K562 (cell line): Measurements from ENCODE around the gene RSAD1. TPM values are rescaled to one million over a fixed set of nuclear protein-coding genes. Genes with fewer than 3 reads are reported as not detected.
A peak's percentile ranks its signal among the peaks of the same experiment; 100 is the strongest.

ENCODE experiments used
- BACH1 ChIP-seq: fragments of 200-800 bp; sonication (Bioruptor generic); IDR thresholded peaks from 2 replicates; pipeline ENCODE4 v1.6.1; 2016; ENCODE audit warnings: missing genetic modification characterization, missing compliant biosample characterization
- BCOR ChIP-seq: fragments of 450-650 bp; IDR thresholded peaks from 2 replicates; pipeline ENCODE4 v1.6.1; 2016
- MTA3 ChIP-seq: fragments of 450-650 bp; formaldehyde crosslinking; IDR thresholded peaks from 2 replicates; pipeline ENCODE4 v1.6.1; 2017; ENCODE audit warnings: mild to moderate bottlenecking, borderline replicate concordance
- NUFIP1 ChIP-seq: fragments of 450-650 bp; IDR thresholded peaks from 2 replicates; pipeline ENCODE4 v1.6.1; 2018; ENCODE audit not compliant: partially characterized antibody
- RB1 ChIP-seq: fragments of 450-650 bp; IDR thresholded peaks from 2 replicates; pipeline ENCODE4 v1.6.1; 2017; ENCODE audit warnings: low read depth, mild to moderate bottlenecking
- RBM25 ChIP-seq: fragments of 200-400 bp; formaldehyde crosslinking; IDR thresholded peaks from 2 replicates; pipeline ENCODE4 v1.6.1; 2018; ENCODE audit warnings: low read length, low read depth, moderate library complexity; ENCODE audit not compliant: severe bottlenecking
- SPI1 ChIP-seq: IDR thresholded peaks from 2 replicates; pipeline ENCODE4 v1.6.1; 2011; ENCODE audit warnings: low read depth, low read length, control low read depth, borderline replicate concordance
- TFAM ChIP-seq: fragments of 250-450 bp; sonication (Bioruptor Pico); conservative IDR thresholded peaks from 2 replicates; pipeline ENCODE4 v1.5.0; 2021; ENCODE audit warnings: mild to moderate bottlenecking, moderate library complexity
- ZNF143 ChIP-seq: sonication (generic); formaldehyde crosslinking; IDR thresholded peaks from 2 replicates; pipeline ENCODE4 v1.9.0; 2022; ENCODE audit warnings: mild to moderate bottlenecking, missing genetic modification reagents
- ZNF232 ChIP-seq: sonication (generic); formaldehyde crosslinking; IDR thresholded peaks from 2 replicates; pipeline ENCODE4 v1.8.0; 2022; ENCODE audit warnings: mild to moderate bottlenecking, missing genetic modification reagents
- ZNF263 ChIP-seq: sonication (generic); formaldehyde crosslinking; IDR thresholded peaks from 2 replicates; pipeline ENCODE4 v1.8.0; 2022; ENCODE audit warnings: mild to moderate bottlenecking, missing genetic modification reagents, borderline replicate concordance
- ZNF75A ChIP-seq: fragments of 450-650 bp; formaldehyde crosslinking; IDR thresholded peaks from 2 replicates; pipeline ENCODE4 v1.4.0; 2020; ENCODE audit warnings: mild to moderate bottlenecking
- polyA plus RNA-seq, 8 experiments: library from polyadenylated mRNA; depleted of rRNA in 4 of 8; stranded (reverse) in 5 of 8; unstranded in 3 of 8; fragments of >200 nt; fragmentation: Nextera tagmentation in 2 of 8; fragmentation: Illumina TruSeq in 1 of 8; extraction: Ambion mirVana in 2 of 8; extraction: Trizol in 1 of 8; gene quantifications; 2 replicates each; pipeline versions ENCODE4 v1.2.1 to v1.2.3, GENCODE V29; 2011 to 2014; ENCODE audit warnings: inconsistent platforms in 1 of 8, missing spikeins in 1 of 8
- total RNA-seq, 7 experiments: library from RNA; depleted of rRNA in 6 of 7; stranded (reverse); fragments of >200 nt in 6 of 7; fragmentation: Illumina TruSeq in 2 of 7; extraction: Trizol in 2 of 7; gene quantifications; 2 replicates each; pipeline versions ENCODE4 v1.2.1 to v1.2.3, GENCODE V29; 2011 to 2021; ENCODE audit warnings: low replicate concordance in 1 of 7
- TF ChIP-seq, protein P1 (sequence below): fragments of 250-450 bp; sonication (Bioruptor Pico); IDR thresholded peaks from 2 replicates; pipeline ENCODE4 v1.4.0; 2020; ENCODE audit warnings: mild to moderate bottlenecking, moderate library complexity, borderline replicate concordance
- TF ChIP-seq, protein P2 (sequence below): fragments of 250-450 bp; sonication (Bioruptor Pico); IDR thresholded peaks from 2 replicates; pipeline ENCODE4 v1.4.0; 2020; ENCODE audit warnings: mild to moderate bottlenecking, moderate library complexity
- TF ChIP-seq, protein P3 (sequence below): fragments of 250-450 bp; sonication (Bioruptor Pico); IDR thresholded peaks from 2 replicates; pipeline ENCODE4 v1.8.0; 2022; ENCODE audit warnings: moderate library complexity, mild to moderate bottlenecking, inconsistent platforms
- TF ChIP-seq, protein P4 (sequence below): fragments of 250-450 bp; sonication (Bioruptor Pico); IDR thresholded peaks from 2 replicates; pipeline ENCODE4 v1.4.0; 2020; ENCODE audit warnings: mild to moderate bottlenecking, moderate library complexity
- TF ChIP-seq, protein P5 (sequence below): fragments of 250-450 bp; sonication (Bioruptor Pico); IDR thresholded peaks from 2 replicates; pipeline ENCODE4 v1.9.0; 2021; ENCODE audit warnings: mild to moderate bottlenecking
- TF ChIP-seq, protein P6 (sequence below): fragments of 450-650 bp; conservative IDR thresholded peaks from 2 replicates; pipeline ENCODE4 v1.6.1; 2016; ENCODE audit warnings: missing genetic modification characterization, low read depth, mild to moderate bottlenecking, missing compliant biosample characterization, moderate library complexity

The RSAD1 gene
- total and polyA plus RNA-seq, 9 of the 15 experiments (the other 6 are each of a cell fraction or from before 2014, with no cell fraction given): 4.5 to 42.5 (median 26.8) TPM

DNA sequence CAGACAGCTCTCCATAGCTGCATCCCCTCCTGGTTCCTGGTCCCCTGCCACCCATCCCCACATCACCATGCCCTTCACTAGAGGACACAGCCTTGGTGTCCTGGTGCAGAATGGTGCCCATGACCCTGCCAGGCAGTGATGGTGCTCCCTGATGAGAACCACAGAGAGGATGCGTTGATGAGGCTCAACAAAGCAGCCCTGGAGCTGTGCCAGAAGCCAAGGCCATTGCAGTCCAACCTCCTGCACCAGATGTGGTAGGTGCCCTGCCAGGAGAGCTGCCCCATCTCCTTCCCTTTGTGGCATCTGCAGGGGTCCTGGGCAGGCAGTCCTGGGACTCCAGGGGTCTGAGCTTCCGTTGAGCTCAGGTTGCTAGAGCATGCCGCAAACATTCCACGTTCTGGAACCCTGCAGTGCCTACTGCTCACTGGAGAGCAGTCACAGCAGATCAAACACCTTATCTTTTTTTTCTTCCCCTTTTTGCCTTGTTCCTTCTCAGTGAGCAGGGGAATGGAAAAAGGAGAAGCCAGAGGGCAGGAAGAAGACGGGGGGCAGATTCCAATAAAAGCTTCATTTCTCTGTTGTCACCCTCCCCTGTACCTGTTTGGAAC lies 48.6 kb downstream of the RSAD1 start (continued):
- TF ChIP-seq, protein P1, sequence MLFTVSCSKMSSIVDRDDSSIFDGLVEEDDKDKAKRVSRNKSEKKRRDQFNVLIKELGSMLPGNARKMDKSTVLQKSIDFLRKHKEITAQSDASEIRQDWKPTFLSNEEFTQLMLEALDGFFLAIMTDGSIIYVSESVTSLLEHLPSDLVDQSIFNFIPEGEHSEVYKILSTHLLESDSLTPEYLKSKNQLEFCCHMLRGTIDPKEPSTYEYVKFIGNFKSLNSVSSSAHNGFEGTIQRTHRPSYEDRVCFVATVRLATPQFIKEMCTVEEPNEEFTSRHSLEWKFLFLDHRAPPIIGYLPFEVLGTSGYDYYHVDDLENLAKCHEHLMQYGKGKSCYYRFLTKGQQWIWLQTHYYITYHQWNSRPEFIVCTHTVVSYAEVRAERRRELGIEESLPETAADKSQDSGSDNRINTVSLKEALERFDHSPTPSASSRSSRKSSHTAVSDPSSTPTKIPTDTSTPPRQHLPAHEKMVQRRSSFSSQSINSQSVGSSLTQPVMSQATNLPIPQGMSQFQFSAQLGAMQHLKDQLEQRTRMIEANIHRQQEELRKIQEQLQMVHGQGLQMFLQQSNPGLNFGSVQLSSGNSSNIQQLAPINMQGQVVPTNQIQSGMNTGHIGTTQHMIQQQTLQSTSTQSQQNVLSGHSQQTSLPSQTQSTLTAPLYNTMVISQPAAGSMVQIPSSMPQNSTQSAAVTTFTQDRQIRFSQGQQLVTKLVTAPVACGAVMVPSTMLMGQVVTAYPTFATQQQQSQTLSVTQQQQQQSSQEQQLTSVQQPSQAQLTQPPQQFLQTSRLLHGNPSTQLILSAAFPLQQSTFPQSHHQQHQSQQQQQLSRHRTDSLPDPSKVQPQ: no peak
- TF ChIP-seq, protein P2, sequence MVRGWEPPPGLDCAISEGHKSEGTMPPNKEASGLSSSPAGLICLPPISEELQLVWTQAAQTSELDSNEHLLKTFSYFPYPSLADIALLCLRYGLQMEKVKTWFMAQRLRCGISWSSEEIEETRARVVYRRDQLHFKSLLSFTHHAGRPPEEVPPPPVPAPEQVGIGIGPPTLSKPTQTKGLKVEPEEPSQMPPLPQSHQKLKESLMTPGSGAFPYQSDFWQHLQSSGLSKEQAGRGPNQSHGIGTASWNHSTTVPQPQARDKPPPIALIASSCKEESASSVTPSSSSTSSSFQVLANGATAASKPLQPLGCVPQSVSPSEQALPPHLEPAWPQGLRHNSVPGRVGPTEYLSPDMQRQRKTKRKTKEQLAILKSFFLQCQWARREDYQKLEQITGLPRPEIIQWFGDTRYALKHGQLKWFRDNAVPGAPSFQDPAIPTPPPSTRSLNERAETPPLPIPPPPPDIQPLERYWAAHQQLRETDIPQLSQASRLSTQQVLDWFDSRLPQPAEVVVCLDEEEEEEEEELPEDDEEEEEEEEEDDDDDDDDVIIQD: no peak
- TF ChIP-seq ZNF143 (CRISPR knock-in tag): no peak
- TF ChIP-seq SPI1: peak; percentile 16; the same call in 1 of the 2 replicates
- TF ChIP-seq NUFIP1: no peak
- no peak for TF ChIP-seq RBM25
- no peak for TF ChIP-seq TFAM (CRISPR knock-in tag)
- TF ChIP-seq ZNF232 (CRISPR knock-in tag): no peak
- no peak for TF ChIP-seq ZNF75A (CRISPR knock-in tag)
- TF ChIP-seq, protein P3, sequence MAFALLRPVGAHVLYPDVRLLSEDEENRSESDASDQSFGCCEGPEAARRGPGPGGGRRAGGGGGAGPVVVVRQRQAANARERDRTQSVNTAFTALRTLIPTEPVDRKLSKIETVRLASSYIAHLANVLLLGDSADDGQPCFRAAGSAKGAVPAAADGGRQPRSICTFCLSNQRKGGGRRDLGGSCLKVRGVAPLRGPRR (CRISPR knock-in tag): no peak
- TF ChIP-seq ZNF263 (CRISPR knock-in tag): 0 out of 2 replicates have a peak, but pooled peaks have one; percentile 20
- no peak for TF ChIP-seq MTA3
- no peak for TF ChIP-seq BCOR
- TF ChIP-seq, protein P4, sequence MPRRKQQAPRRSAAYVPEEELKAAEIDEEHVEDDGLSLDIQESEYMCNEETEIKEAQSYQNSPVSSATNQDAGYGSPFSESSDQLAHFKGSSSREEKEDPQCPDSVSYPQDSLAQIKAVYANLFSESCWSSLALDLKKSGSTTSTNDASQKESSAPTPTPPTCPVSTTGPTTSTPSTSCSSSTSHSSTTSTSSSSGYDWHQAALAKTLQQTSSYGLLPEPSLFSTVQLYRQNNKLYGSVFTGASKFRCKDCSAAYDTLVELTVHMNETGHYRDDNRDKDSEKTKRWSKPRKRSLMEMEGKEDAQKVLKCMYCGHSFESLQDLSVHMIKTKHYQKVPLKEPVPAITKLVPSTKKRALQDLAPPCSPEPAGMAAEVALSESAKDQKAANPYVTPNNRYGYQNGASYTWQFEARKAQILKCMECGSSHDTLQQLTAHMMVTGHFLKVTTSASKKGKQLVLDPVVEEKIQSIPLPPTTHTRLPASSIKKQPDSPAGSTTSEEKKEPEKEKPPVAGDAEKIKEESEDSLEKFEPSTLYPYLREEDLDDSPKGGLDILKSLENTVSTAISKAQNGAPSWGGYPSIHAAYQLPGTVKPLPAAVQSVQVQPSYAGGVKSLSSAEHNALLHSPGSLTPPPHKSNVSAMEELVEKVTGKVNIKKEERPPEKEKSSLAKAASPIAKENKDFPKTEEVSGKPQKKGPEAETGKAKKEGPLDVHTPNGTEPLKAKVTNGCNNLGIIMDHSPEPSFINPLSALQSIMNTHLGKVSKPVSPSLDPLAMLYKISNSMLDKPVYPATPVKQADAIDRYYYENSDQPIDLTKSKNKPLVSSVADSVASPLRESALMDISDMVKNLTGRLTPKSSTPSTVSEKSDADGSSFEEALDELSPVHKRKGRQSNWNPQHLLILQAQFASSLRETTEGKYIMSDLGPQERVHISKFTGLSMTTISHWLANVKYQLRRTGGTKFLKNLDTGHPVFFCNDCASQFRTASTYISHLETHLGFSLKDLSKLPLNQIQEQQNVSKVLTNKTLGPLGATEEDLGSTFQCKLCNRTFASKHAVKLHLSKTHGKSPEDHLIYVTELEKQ (CRISPR knock-in tag): no peak
- TF ChIP-seq, protein P5, sequence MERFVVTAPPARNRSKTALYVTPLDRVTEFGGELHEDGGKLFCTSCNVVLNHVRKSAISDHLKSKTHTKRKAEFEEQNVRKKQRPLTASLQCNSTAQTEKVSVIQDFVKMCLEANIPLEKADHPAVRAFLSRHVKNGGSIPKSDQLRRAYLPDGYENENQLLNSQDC: no peak
- TF ChIP-seq, protein P6, sequence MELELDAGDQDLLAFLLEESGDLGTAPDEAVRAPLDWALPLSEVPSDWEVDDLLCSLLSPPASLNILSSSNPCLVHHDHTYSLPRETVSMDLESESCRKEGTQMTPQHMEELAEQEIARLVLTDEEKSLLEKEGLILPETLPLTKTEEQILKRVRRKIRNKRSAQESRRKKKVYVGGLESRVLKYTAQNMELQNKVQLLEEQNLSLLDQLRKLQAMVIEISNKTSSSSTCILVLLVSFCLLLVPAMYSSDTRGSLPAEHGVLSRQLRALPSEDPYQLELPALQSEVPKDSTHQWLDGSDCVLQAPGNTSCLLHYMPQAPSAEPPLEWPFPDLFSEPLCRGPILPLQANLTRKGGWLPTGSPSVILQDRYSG (tag): no peak
- no peak for TF ChIP-seq BACH1 (tag)
- no peak for TF ChIP-seq RB1
